Measurements from ENCODE around the gene LIMS2. TPM values are rescaled to one million over a fixed set of nuclear protein-coding genes. Genes with fewer than 3 reads are reported as not detected.

Gene LIMS2
- polyA plus RNA-seq, 2 of the 4 experiments (the other 2 are of a cell fraction): 1.2 to 6.1 TPM

DNA sequence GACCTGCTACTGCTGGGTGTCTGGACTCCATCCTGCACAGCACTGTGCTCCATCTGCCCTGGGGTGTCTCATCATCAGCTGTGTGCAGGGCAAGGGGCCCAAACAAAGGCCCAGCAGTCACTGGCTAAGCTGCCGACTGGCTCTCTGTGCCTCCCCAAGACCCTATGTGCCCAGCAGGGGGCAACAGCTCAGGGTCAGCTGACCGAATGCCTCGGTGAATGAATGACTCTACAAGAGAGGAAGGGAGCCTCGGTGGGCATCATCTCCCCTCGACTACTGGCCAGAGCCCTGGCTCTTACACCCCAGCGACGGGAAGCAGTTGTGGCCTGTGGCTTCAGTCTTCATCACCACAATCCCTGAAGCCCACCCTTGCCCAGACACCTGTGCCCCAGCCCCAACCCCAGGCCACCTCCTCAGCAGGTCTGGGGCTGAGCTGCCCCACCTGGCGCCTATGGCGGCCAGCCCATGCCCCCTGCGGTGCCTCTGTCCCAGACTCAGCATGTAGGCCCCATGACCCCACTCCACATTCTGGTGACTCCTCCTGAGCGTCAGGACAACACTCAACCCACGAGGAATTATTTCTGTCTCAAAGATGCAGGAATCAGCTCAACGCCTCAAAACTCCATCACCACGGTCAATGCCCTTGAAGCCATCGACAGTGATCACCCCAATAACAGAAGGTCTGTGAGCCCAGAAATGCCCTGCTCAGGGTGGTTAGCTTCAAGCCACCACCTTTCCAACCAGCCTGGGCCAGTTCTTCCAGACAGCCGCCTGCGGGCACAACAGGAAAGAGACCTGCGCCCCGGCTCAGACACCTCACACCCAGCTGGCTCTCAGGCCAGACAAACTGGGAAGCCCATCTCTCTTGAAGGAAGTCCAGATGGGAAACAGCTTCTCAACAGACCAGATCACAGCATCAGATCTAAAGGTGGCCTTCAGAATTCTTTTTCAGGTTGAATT lies 31.0 kb downstream of the LIMS2 start:
- no peak for FAIRE-seq
- H3K27ac ChIP-seq: no peak overlapping the region
- no peak for ATAC-seq
- H3K4me1 ChIP-seq: peaks cover 15% of the 10 kb centered on the region
- WGBS (ENCODE audit: missing lambda C conversion rate): 85% methylated on average over 12 of the region's 19 CpGs
- no peaks in the 10 kb centered on the region for H3K9me3 ChIP-seq
- H3K4me3 ChIP-seq: no peak overlapping the region
- POLR2A ChIA-PET: no interaction called here
- H3K4me2 ChIP-seq: no peak overlapping the region
- DNase-seq (ENCODE audit: low read depth in 1 of 2, low spot score in 1 of 2): no peak
- no peak for TF ChIP-seq FOSL2 (IDR thresholded peaks at IDR 0.05)
- no peak for TF ChIP-seq FOSL2 (CRISPR knock-in tag; IDR thresholded peaks at IDR 0.05)
- no peak for TF ChIP-seq MYC (IDR thresholded peaks at IDR 0.05; ENCODE audit: borderline replicate concordance, low read length)
- no peak for TF ChIP-seq GATA3 (IDR thresholded peaks at IDR 0.05; ENCODE audit: borderline replicate concordance)
- no peak for TF ChIP-seq MAZ (IDR thresholded peaks at IDR 0.05; ENCODE audit: borderline replicate concordance, low read depth, low read length)
- TF ChIP-seq, protein P1, sequence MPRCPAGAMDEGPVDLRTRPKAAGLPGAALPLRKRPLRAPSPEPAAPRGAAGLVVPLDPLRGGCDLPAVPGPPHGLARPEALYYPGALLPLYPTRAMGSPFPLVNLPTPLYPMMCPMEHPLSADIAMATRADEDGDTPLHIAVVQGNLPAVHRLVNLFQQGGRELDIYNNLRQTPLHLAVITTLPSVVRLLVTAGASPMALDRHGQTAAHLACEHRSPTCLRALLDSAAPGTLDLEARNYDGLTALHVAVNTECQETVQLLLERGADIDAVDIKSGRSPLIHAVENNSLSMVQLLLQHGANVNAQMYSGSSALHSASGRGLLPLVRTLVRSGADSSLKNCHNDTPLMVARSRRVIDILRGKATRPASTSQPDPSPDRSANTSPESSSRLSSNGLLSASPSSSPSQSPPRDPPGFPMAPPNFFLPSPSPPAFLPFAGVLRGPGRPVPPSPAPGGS (IDR thresholded peaks at IDR 0.05): no peak
- no peak for TF ChIP-seq ZFP36 (IDR thresholded peaks at IDR 0.05; ENCODE audit: borderline replicate concordance, partially characterized antibody)
- TF ChIP-seq, protein P2, sequence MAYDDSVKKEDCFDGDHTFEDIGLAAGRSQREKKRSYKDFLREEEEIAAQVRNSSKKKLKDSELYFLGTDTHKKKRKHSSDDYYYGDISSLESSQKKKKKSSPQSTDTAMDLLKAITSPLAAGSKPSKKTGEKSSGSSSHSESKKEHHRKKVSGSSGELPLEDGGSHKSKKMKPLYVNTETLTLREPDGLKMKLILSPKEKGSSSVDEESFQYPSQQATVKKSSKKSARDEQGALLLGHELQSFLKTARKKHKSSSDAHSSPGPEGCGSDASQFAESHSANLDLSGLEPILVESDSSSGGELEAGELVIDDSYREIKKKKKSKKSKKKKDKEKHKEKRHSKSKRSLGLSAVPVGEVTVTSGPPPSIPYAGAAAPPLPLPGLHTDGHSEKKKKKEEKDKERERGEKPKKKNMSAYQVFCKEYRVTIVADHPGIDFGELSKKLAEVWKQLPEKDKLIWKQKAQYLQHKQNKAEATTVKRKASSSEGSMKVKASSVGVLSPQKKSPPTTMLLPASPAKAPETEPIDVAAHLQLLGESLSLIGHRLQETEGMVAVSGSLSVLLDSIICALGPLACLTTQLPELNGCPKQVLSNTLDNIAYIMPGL (CRISPR knock-in tag; IDR thresholded peaks at IDR 0.05; ENCODE audit: borderline replicate concordance): no peak
- TF ChIP-seq EP300 (IDR thresholded peaks at IDR 0.05): no peak
- TF ChIP-seq, protein P3, sequence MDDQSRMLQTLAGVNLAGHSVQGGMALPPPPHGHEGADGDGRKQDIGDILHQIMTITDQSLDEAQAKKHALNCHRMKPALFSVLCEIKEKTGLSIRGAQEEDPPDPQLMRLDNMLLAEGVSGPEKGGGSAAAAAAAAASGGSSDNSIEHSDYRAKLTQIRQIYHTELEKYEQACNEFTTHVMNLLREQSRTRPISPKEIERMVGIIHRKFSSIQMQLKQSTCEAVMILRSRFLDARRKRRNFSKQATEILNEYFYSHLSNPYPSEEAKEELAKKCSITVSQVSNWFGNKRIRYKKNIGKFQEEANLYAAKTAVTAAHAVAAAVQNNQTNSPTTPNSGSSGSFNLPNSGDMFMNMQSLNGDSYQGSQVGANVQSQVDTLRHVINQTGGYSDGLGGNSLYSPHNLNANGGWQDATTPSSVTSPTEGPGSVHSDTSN (IDR thresholded peaks at IDR 0.05): no peak
- TF ChIP-seq NPAS2 (CRISPR knock-in tag; IDR thresholded peaks at IDR 0.05; ENCODE audit: borderline replicate concordance): no peak
- TF ChIP-seq KDM5A (IDR thresholded peaks at IDR 0.05): no peak
- TF ChIP-seq RNF2 (IDR thresholded peaks at IDR 0.05; ENCODE audit: borderline replicate concordance, low read depth): no peak
- no peak for TF ChIP-seq NR3C1 (IDR thresholded peaks at IDR 0.05)
- no peak for TF ChIP-seq BHLHE40 (IDR thresholded peaks at IDR 0.05; ENCODE audit: low read depth, low read length)
- no peak for TF ChIP-seq POLR2AphosphoS2 (conservative IDR thresholded peaks at IDR 0.05; ENCODE audit: low read length)
- no peak for TF ChIP-seq HOXA7 (CRISPR knock-in tag; IDR thresholded peaks at IDR 0.05)
- CTCF ChIA-PET: interaction anchor here (1.0 to 1.4 kb wide), 4 partner anchors 8 to 319 kb away, joined by 3 to 5 read pairs (median 3); no protein-coding TSS in a partner anchor

- no peak overlapping the region for H3K4me3 ChIP-seq
- WGBS (ENCODE audit: missing lambda C conversion rate): 90% methylated on average over 15 of the region's 15 CpGs
- ATAC-seq: no peak
- FAIRE-seq: no peak
- ChIA-PET CTCF (interaction anchor here (1.0 to 1.2 kb wide), 2 partner anchors 9 to 92 kb away, joined by 3 to 5 read pairs; no protein-coding TSS in a partner anchor), POLR2A (no interaction called here)
- peaks cover 13% of the 10 kb centered on the region for H3K4me1 ChIP-seq
- TF ChIP-seq TFCP2L1 (CRISPR knock-in tag; IDR thresholded peaks at IDR 0.05) (no peak), CBX2 (IDR thresholded peaks at IDR 0.05; ENCODE audit: borderline replicate concordance, low read depth) (no peak), RCOR1 (IDR thresholded peaks at IDR 0.05; ENCODE audit: low read depth, low read length) (no peak), POLR2AphosphoS2 (conservative IDR thresholded peaks at IDR 0.05; ENCODE audit: low read length) (no peak)
- TF ChIP-seq, protein P3 (IDR thresholded peaks at IDR 0.05): no peak
- no peak for DNase-seq (ENCODE audit: low read depth in 1 of 2, low spot score in 1 of 2)
- H3K27ac ChIP-seq: no peak overlapping the region
- no peaks in the 10 kb centered on the region for H3K9me3 ChIP-seq
- H3K4me2 ChIP-seq: no peak overlapping the region
Measured at GRCh38 chr2:127643439-127644065, 31.8 kb downstream of the LIMS2 start.
